Testis (tissue), 2 donors: ENCODE measurements around the gene TNNI3K.

Source experiments
- POLR2A ChIP-seq: fragments of 450-650 bp; IDR thresholded peaks from one replicate; pipeline ENCODE4 v1.6.1; 2017; ENCODE audit warnings: antibody characterized with exemption, mild to moderate bottlenecking, moderate library complexity
- TF ChIP-seq, protein P1 (sequence below), 3 experiments: fragments of 450-650 bp in 2 of 3; fragments of 200-600 bp in 1 of 3; sonication (generic) in 1 of 3; IDR thresholded peaks; one replicate each; pipeline ENCODE4 v1.5.1; 2016 to 2019; ENCODE audit warnings: antibody characterized with exemption in 3 of 3, mild to moderate bottlenecking in 2 of 3, moderate library complexity in 1 of 3

DNA sequence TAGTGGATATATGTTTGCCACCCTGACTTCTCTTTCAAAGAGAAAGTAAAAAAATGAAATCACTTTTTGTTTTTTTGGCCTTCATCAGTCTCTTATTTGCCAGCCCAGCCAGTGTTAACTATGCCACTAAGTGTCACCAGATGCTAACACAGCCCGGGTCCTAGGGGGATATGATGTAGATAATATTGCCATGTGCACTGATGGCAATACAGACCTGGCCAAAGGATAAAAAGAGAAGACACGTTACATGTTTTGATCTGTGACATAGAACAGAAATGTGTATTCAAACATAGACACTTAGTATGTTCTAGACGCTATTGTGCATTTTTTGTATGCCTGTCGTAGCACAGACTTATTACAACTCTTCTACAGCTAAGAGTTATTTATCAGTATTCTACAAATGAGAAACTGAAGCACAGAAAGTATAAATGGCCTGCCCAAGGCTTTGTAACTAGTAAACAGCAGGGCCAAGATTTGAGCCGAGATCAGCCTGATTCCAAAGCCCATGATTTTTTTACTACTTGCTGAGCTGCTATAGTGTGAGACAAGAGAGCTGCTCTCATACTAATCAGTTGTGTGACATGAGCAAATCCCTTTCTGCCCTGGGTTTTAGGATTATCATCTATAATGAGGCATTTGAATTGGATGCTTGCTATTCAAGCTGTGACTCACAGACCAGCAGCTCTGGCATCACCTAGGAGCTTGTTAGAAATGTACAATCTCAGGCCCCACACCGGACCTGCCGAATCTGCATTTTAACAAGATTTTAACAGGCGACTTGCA lies 270.9 kb downstream of the TNNI3K start:
- TF ChIP-seq, protein P1, sequence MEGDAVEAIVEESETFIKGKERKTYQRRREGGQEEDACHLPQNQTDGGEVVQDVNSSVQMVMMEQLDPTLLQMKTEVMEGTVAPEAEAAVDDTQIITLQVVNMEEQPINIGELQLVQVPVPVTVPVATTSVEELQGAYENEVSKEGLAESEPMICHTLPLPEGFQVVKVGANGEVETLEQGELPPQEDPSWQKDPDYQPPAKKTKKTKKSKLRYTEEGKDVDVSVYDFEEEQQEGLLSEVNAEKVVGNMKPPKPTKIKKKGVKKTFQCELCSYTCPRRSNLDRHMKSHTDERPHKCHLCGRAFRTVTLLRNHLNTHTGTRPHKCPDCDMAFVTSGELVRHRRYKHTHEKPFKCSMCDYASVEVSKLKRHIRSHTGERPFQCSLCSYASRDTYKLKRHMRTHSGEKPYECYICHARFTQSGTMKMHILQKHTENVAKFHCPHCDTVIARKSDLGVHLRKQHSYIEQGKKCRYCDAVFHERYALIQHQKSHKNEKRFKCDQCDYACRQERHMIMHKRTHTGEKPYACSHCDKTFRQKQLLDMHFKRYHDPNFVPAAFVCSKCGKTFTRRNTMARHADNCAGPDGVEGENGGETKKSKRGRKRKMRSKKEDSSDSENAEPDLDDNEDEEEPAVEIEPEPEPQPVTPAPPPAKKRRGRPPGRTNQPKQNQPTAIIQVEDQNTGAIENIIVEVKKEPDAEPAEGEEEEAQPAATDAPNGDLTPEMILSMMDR (IDR thresholded peaks at IDR 0.05): no peak
- no peak for TF ChIP-seq POLR2A
